ENCODE data around the gene CNTN5.
"Not testable (repeated sequence)": the region's sequence is repeated elsewhere in the genome, so short reads cannot be mapped to it uniquely, and the experiment has no call there.

Gene CNTN5

GRCh38 chr11:100240025-100240539 lies 1219.3 kb downstream of the CNTN5 start:
- DNase-seq = no peak

- no peak for DNase-seq
These were observed 1227.0 kb downstream of the CNTN5 start for GRCh38 chr11:100247704-100248103.

GRCh38 chr11:100257238-100257803 lies 1236.6 kb downstream of the CNTN5 start:
- not testable (repeated sequence) for DNase-seq

GRCh38 chr11:100269516-100269915 lies 1248.8 kb downstream of the CNTN5 start:
- no peak for DNase-seq

- DNase-seq = no peak
These were observed 1252.5 kb downstream of the CNTN5 start for GRCh38 chr11:100273066-100273815.

GRCh38 chr11:100274466-100274865 lies 1253.7 kb downstream of the CNTN5 start:
- DNase-seq = not testable (repeated sequence)

GRCh38 chr11:100294748-100295147 lies 1274.0 kb downstream of the CNTN5 start:
- no peak for DNase-seq

- DNase-seq = no peak
These were observed 1275.4 kb downstream of the CNTN5 start for GRCh38 chr11:100296051-100296679.

GRCh38 chr11:100297516-100297915 lies 1276.8 kb downstream of the CNTN5 start:
- DNase-seq = no peak

- no peak for DNase-seq
These were observed 1282.1 kb downstream of the CNTN5 start for GRCh38 chr11:100302824-100303223.

- no peak for DNase-seq
These were observed 1283.1 kb downstream of the CNTN5 start for GRCh38 chr11:100303897-100304296.

- no peak for DNase-seq
These were observed 1287.5 kb downstream of the CNTN5 start for GRCh38 chr11:100308202-100308601.

- no peak for DNase-seq
These were observed 1295.2 kb downstream of the CNTN5 start for GRCh38 chr11:100315946-100316345.

- DNase-seq = no peak
These were observed 1296.2 kb downstream of the CNTN5 start for GRCh38 chr11:100316952-100317351.

GRCh38 chr11:100319691-100320090 lies 1298.9 kb downstream of the CNTN5 start:
- DNase-seq = no peak

- no peak for DNase-seq
These were observed 1308.0 kb downstream of the CNTN5 start for GRCh38 chr11:100328626-100329340.

GRCh38 chr11:100329352-100329751 lies 1308.6 kb downstream of the CNTN5 start:
- no peak for DNase-seq

GRCh38 chr11:100336873-100337272 lies 1316.1 kb downstream of the CNTN5 start:
- no peak for DNase-seq

- DNase-seq = no peak
These were observed 1317.5 kb downstream of the CNTN5 start for GRCh38 chr11:100338144-100338840.

GRCh38 chr11:100340466-100341319 lies 1319.9 kb downstream of the CNTN5 start:
- no peak for DNase-seq

GRCh38 chr11:100353083-100353482 lies 1332.3 kb downstream of the CNTN5 start:
- DNase-seq = no peak

- no peak for DNase-seq
These were observed 1334.0 kb downstream of the CNTN5 start for GRCh38 chr11:100354736-100355135.
